ENCODE measurements around the gene FAM204A.

GRCh38 chr10:118383699-118384098, 41.6 kb upstream of the FAM204A start:
- TF ChIP-seq POLR2A (IDR thresholded peaks at IDR 0.05) (no peak), CTCF (IDR thresholded peaks at IDR 0.05) (no peak)
